HG03060 (cell line): ENCODE measurements around the gene ZNF526.

ENCODE experiments used
- ATAC-seq: cut with Tn5 transposase; IDR thresholded peaks from one replicate; pipeline ENCODE4 v1.9.1; 2021; ENCODE audit warnings: low read depth, moderate number of reproducible peaks; ENCODE audit not compliant: unreplicated experiment

The ZNF526 gene

DNA sequence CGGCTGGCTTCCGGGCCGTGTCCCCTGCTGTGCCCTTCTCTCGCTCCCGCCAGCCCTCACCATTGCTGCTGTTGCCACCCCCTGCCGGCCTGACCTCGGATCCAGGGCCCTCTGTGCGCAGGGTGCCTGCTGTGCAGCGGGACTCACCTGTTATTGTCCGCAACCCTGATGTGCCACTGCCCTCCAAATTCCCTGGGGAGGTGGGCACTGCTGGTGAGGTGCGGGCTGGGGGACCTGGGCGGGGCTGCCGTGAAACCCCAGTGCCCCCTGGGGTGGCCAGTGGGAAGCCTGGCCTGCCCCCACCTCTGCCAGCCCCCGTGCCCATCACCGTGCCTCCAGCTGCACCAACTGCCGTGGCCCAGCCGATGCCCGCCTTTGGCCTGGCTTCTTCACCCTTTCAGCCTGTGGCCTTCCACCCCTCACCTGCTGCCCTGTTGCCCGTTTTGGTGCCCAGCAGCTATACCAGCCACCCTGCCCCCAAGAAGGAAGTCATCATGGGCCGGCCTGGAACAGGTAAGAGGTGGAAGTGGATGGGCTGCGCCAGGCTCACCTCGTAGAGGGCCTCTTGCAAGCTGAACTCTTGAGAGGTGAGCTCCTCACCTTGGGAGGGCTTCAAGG is 54.1 kb downstream of the ZNF526 start:
- ATAC-seq, result no peak

GRCh38 chr19:42275103-42275502 is 55.0 kb downstream of the ZNF526 start:
- no peak for ATAC-seq

DNA sequence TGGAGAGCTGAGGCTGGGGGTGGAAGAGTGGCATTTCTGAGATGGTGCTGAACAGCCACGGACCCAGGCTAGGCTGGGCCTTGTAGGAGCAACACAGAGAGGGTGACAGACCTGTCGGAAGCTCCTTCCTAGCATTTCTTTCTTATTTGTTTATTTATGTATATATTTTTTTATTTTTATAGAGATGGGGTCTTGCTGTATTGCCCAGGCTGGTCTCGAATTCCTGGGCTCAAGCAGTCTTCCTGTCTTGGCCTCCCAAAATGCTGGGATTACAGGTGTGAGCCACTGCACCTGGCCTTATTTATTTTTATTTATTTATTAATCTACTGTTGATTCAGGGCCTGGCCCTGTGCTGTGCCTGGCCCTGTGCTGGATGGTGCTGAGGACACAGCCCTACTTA is 55.4 kb downstream of the ZNF526 start:
- no peak for ATAC-seq

DNA sequence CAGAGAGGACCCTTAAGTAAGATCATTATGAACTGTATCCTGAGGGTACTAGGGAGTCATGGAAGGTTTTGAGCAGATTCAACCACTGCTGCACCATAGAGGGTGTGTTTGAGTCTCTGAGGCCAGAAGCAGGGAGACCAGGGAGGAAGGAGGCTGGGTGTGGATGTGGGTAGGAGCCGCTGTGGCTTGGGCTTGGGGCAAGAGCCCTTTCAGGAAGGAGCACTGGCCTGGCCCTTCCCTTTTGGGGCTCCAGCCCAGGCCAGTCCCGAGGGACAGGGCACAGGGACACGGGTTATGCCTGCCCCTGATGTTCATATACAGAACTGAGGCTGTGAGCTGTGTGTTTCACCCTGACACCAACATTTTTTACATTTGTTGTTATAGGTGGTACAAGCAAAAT is 56.2 kb downstream of the ZNF526 start:
- no peak for ATAC-seq

DNA sequence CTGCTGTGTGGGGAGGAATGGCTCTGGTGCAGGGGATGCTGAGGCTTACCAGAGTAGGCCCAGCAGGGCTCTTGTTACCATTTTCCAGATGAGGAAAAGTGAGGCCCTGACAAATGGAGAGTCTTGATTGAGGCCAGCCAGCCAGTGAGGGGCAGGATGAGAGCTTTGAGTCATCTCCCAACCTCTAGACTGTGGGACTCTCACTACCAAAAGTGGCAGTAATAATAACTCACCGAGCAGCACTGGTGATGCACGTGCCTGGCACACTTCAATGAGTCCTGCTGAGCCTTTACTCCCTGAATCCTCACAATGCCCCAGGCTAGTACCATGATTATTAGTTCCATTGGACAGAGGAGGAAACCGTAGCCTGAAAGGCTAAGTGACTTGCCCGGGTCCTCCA is 56.7 kb downstream of the ZNF526 start:
- ATAC-seq, result no peak
